K562 (cell line): ENCODE data around the gene FCSK. TPM values are rescaled to one million over a fixed set of nuclear protein-coding genes. Genes with fewer than 3 reads are reported as not detected.

Source experiments
- BACH1 ChIP-seq: fragments of 200-800 bp; sonication (Bioruptor generic); IDR thresholded peaks from 2 replicates; pipeline ENCODE4 v1.6.1; 2016; ENCODE audit warnings: missing genetic modification characterization, missing compliant biosample characterization
- CBFB ChIP-seq: sonication (generic); formaldehyde crosslinking; IDR thresholded peaks from 2 replicates; pipeline ENCODE4 v1.4.0; 2020; ENCODE audit warnings: mild to moderate bottlenecking, missing genetic modification reagents
- MLLT1 ChIP-seq, 2 experiments: fragments of 450-650 bp; IDR thresholded peaks; 2 replicates each; pipeline ENCODE4 v1.6.1; 2016
- NBN ChIP-seq: fragments of 450-650 bp; IDR thresholded peaks from 2 replicates; pipeline ENCODE4 v1.6.1; 2016; ENCODE audit warnings: low read depth, mild to moderate bottlenecking
- SAP30 ChIP-seq: fragments of 200-600 bp; sonication (generic); IDR thresholded peaks from 2 replicates; pipeline ENCODE4 v1.6.1; 2012; ENCODE audit warnings: borderline replicate concordance, low read depth, mild to moderate bottlenecking, moderate library complexity, low read length, control low read depth, inconsistent platforms; ENCODE audit not compliant: insufficient read depth, poor library complexity, severe bottlenecking
- SIN3A ChIP-seq, 2 experiments: fragments of 150-350 bp in 1 of 2; IDR thresholded peaks; 2 replicates each; pipeline ENCODE4 v1.6.1; 2011 to 2016; ENCODE audit warnings: borderline replicate concordance in 2 of 2, low read depth in 2 of 2, low read length in 2 of 2, mild to moderate bottlenecking in 2 of 2, moderate library complexity in 2 of 2; ENCODE audit not compliant: control insufficient read depth in 1 of 2
- TAF7 ChIP-seq: fragments of 450-650 bp; IDR thresholded peaks from 2 replicates; pipeline ENCODE4 v1.6.1; 2016; ENCODE audit warnings: missing genetic modification characterization, missing compliant biosample characterization
- ZBTB8A ChIP-seq: fragments of 450-650 bp; IDR thresholded peaks from 2 replicates; pipeline ENCODE4 v1.6.1; 2018; ENCODE audit warnings: mild to moderate bottlenecking, moderate library complexity; ENCODE audit not compliant: partially characterized antibody
- ZKSCAN8 ChIP-seq: fragments of 200-800 bp; sonication (Bioruptor generic); IDR thresholded peaks from 2 replicates; pipeline ENCODE4 v1.6.1; 2016; ENCODE audit warnings: missing genetic modification characterization, missing compliant biosample characterization
- ZNF146 ChIP-seq: IDR thresholded peaks from one replicate; pipeline ENCODE4 v1.6.1; 2018; ENCODE audit warnings: missing compliant biosample characterization; ENCODE audit not compliant: unreplicated experiment
- ZNF311 ChIP-seq: fragments of 250-450 bp; sonication (Bioruptor Pico); IDR thresholded peaks from 2 replicates; pipeline ENCODE4 v1.4.0; 2020; ENCODE audit warnings: mild to moderate bottlenecking, moderate library complexity
- polyA plus RNA-seq, 8 experiments: library from polyadenylated mRNA; depleted of rRNA in 4 of 8; stranded (reverse) in 5 of 8; unstranded in 3 of 8; fragments of >200 nt; fragmentation: Nextera tagmentation in 2 of 8; fragmentation: Illumina TruSeq in 1 of 8; extraction: Ambion mirVana in 2 of 8; extraction: Trizol in 1 of 8; gene quantifications; 2 replicates each; pipeline versions ENCODE4 v1.2.1 to v1.2.3, GENCODE V29; 2011 to 2014; ENCODE audit warnings: inconsistent platforms in 1 of 8, missing spikeins in 1 of 8
- total RNA-seq, 7 experiments: library from RNA; depleted of rRNA in 6 of 7; stranded (reverse); fragments of >200 nt in 6 of 7; fragmentation: Illumina TruSeq in 2 of 7; extraction: Trizol in 2 of 7; gene quantifications; 2 replicates each; pipeline versions ENCODE4 v1.2.1 to v1.2.3, GENCODE V29; 2011 to 2021; ENCODE audit warnings: low replicate concordance in 1 of 7
- TF ChIP-seq, protein P1 (sequence below), 2 experiments: IDR thresholded peaks in 1 of 2; conservative IDR thresholded peaks in 1 of 2; 2 replicates each; pipeline ENCODE4 v1.6.1; 2016; ENCODE audit warnings: low read depth in 2 of 2, mild to moderate bottlenecking in 1 of 2, missing compliant biosample characterization in 1 of 2, missing genetic modification characterization in 1 of 2, moderate library complexity in 1 of 2
- TF ChIP-seq, protein P2 (sequence below): fragments of 250-450 bp; sonication (Bioruptor Pico); IDR thresholded peaks from 2 replicates; pipeline ENCODE4 v1.4.0; 2020; ENCODE audit warnings: mild to moderate bottlenecking, moderate library complexity
- TF ChIP-seq, protein P3 (sequence below): IDR thresholded peaks from 3 replicates; pipeline ENCODE4 v1.6.1; 2011; ENCODE audit warnings: borderline replicate concordance, mild to moderate bottlenecking, moderate library complexity; ENCODE audit not compliant: insufficient read length; ENCODE audit errors: extremely low read depth
- TF ChIP-seq, protein P4 (sequence below), 2 experiments: fragments of 250-450 bp in 1 of 2; fragments of 450-650 bp in 1 of 2; sonication (Bioruptor Pico) in 1 of 2; IDR thresholded peaks; 2 replicates each; pipeline versions ENCODE4 v1.6.1 to v1.8.0; 2016 to 2021; ENCODE audit warnings: mild to moderate bottlenecking in 2 of 2, moderate library complexity in 2 of 2, missing compliant biosample characterization in 1 of 2, missing genetic modification characterization in 1 of 2

The FCSK gene
- total and polyA plus RNA-seq, 9 of the 15 experiments (the other 6 are each of a cell fraction or from before 2014, with no cell fraction given), result 0.92 to 18.6 (median 8.3) TPM

DNA sequence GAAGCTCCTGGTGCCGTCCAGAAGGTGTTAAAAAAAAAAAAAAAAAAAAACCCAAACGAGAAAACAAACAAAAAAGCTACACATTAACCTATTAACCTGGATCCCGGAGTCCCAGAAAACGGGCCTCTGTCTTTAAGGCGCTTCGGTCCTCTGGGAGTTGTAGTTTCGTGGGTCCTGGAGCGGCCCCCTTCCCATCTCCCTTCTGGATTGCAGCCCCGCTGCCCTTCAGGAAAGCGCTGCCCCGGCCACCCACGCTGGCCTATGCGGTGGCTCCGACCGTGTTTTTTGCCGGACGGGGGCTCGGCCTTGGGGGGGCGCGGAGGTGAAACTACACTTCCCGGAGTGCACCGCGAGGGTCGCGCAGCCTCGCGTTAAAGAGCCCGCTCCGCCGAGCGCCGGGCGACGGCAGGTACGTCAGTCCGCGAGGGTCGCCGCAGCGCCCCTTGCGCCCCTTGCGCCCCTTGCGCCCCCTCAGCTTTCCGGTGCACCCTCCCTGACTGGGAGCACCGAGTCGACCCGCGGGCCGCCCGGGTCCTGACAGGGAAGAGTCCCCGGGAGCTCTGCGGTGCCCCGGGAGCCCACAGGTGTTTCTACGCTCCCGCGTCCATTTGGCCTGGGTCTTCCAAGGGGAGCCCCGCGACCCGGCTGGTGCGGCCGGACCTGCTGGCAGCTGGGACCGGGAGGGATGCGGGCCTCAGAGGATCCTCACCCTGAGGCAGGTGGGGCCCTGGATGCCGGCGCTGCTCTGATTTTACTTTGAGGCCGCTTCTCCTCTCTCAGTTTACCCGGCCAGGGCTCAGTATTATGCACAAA, at the start of gene FCSK (continued):
- TF ChIP-seq, protein P1, sequence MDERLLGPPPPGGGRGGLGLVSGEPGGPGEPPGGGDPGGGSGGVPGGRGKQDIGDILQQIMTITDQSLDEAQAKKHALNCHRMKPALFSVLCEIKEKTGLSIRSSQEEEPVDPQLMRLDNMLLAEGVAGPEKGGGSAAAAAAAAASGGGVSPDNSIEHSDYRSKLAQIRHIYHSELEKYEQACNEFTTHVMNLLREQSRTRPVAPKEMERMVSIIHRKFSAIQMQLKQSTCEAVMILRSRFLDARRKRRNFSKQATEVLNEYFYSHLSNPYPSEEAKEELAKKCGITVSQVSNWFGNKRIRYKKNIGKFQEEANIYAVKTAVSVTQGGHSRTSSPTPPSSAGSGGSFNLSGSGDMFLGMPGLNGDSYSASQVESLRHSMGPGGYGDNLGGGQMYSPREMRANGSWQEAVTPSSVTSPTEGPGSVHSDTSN (CRISPR knock-in tag; IDR thresholded peaks at IDR 0.05; ENCODE audit: low read depth), result no peak
- TF ChIP-seq, protein P1 (tag; conservative IDR thresholded peaks at IDR 0.05; ENCODE audit: low read depth), result no peak
- TF ChIP-seq ZKSCAN8 (CRISPR knock-in tag), result no peak
- TF ChIP-seq TAF7 (tag), result no peak
- no peak for TF ChIP-seq ZNF311 (CRISPR knock-in tag)
- no peak for TF ChIP-seq NBN
- TF ChIP-seq CBFB (CRISPR knock-in tag), result no peak
- TF ChIP-seq SAP30, result peak; percentile 69
- no peak for TF ChIP-seq BACH1 (tag)
- no peak for TF ChIP-seq ZBTB8A
- TF ChIP-seq, protein P2, sequence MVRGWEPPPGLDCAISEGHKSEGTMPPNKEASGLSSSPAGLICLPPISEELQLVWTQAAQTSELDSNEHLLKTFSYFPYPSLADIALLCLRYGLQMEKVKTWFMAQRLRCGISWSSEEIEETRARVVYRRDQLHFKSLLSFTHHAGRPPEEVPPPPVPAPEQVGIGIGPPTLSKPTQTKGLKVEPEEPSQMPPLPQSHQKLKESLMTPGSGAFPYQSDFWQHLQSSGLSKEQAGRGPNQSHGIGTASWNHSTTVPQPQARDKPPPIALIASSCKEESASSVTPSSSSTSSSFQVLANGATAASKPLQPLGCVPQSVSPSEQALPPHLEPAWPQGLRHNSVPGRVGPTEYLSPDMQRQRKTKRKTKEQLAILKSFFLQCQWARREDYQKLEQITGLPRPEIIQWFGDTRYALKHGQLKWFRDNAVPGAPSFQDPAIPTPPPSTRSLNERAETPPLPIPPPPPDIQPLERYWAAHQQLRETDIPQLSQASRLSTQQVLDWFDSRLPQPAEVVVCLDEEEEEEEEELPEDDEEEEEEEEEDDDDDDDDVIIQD (CRISPR knock-in tag), result no peak
- TF ChIP-seq, protein P3, sequence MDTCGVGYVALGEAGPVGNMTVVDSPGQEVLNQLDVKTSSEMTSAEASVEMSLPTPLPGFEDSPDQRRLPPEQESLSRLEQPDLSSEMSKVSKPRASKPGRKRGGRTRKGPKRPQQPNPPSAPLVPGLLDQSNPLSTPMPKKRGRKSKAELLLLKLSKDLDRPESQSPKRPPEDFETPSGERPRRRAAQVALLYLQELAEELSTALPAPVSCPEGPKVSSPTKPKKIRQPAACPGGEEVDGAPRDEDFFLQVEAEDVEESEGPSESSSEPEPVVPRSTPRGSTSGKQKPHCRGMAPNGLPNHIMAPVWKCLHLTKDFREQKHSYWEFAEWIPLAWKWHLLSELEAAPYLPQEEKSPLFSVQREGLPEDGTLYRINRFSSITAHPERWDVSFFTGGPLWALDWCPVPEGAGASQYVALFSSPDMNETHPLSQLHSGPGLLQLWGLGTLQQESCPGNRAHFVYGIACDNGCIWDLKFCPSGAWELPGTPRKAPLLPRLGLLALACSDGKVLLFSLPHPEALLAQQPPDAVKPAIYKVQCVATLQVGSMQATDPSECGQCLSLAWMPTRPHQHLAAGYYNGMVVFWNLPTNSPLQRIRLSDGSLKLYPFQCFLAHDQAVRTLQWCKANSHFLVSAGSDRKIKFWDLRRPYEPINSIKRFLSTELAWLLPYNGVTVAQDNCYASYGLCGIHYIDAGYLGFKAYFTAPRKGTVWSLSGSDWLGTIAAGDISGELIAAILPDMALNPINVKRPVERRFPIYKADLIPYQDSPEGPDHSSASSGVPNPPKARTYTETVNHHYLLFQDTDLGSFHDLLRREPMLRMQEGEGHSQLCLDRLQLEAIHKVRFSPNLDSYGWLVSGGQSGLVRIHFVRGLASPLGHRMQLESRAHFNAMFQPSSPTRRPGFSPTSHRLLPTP, result no peak
- no peak for TF ChIP-seq ZNF146 (CRISPR knock-in tag)
- 0 out of 4 replicates have a peak, but pooled peaks of 1 of the 2 experiments have one; percentile 55 for TF ChIP-seq SIN3A (IDR thresholded peaks at IDR 0.05; ENCODE audit: borderline replicate concordance in 2 of 2, control insufficient read depth in 1 of 2, low read depth in 2 of 2, low read length in 2 of 2)
- TF ChIP-seq MLLT1 (IDR thresholded peaks at IDR 0.05), result no peak
- TF ChIP-seq, protein P4, sequence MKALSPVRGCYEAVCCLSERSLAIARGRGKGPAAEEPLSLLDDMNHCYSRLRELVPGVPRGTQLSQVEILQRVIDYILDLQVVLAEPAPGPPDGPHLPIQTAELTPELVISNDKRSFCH (CRISPR knock-in tag; IDR thresholded peaks at IDR 0.05), result no peak
- TF ChIP-seq, protein P4 (tag; IDR thresholded peaks at IDR 0.05), result 0 out of 2 replicates have a peak, but pooled peaks have one; percentile 33
